Measurements from ENCODE around the gene GNA14.
A peak's percentile ranks its signal among the peaks of the same experiment; 100 is the strongest.

The GNA14 gene

DNA sequence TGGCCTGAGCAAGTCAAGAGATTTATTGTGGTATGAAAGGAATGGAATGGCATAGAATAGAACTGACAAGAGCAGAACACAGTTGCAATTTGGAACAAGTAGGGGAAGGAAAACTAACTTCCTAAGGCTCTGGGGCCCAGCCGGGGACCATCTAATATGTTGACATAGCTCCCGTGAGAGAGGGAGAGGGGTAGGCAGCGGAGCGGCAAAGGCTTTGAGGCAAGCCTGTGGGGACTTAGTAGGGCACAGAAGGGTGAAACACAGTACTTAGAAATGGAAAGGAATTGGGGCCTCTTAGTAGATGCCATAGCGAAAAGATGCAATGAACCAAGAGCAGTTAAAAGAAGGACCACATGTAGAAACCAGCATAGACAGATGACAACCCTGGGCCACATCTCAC, 11.8 kb upstream of the GNA14 start:
- TF ChIP-seq, protein P1, sequence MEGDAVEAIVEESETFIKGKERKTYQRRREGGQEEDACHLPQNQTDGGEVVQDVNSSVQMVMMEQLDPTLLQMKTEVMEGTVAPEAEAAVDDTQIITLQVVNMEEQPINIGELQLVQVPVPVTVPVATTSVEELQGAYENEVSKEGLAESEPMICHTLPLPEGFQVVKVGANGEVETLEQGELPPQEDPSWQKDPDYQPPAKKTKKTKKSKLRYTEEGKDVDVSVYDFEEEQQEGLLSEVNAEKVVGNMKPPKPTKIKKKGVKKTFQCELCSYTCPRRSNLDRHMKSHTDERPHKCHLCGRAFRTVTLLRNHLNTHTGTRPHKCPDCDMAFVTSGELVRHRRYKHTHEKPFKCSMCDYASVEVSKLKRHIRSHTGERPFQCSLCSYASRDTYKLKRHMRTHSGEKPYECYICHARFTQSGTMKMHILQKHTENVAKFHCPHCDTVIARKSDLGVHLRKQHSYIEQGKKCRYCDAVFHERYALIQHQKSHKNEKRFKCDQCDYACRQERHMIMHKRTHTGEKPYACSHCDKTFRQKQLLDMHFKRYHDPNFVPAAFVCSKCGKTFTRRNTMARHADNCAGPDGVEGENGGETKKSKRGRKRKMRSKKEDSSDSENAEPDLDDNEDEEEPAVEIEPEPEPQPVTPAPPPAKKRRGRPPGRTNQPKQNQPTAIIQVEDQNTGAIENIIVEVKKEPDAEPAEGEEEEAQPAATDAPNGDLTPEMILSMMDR (conservative IDR thresholded peaks at IDR 0.05): no peak
- TF ChIP-seq ZFX (IDR thresholded peaks at IDR 0.05): no peak
- no peak overlapping the region for H3K27ac ChIP-seq

GRCh38 chr9:77651203-77651602, 3.1 kb upstream of the GNA14 start:
- H3K27ac ChIP-seq: no peak overlapping the region
- TF ChIP-seq, protein P1 (conservative IDR thresholded peaks at IDR 0.05): no peak
- TF ChIP-seq ZFX (IDR thresholded peaks at IDR 0.05): 0 out of 2 replicates have a peak, but pooled peaks have one; percentile 10

DNA sequence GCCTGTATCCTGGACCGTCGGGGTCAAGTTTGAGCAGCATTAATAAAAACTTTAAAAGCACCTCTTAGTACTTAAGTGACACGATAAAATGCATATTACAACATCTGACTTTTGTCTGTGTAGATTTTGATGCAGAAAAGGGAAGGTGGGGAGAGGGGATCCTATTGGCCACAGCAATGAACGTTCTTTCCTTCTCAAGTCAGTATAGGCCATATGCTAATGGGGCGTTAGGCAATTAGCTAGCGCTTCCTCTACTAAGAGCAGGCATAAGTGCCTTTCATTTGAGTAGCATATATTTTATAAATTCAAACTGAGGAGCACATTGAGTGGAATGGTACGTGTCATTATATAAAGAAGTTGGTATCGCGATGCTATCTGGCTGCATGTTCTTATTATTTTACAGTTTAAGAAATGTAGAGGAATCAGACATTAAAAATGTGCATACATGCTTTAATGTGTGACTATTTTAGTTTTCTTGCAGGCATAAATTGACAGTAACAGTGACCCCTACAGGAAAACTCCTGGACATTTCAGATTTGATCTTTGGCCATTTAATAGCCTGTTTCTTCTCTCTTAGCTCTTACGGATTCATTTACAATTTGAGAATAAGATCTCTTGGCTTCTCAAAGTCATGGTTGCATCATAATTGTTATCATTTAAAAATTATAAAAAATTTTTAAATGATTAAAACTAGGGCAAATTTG, 1.1 kb upstream of the GNA14 start:
- peak overlapping the region; percentile 73 for H3K27ac ChIP-seq
- TF ChIP-seq, protein P1 (conservative IDR thresholded peaks at IDR 0.05): peak; percentile 62
- TF ChIP-seq ZFX (IDR thresholded peaks at IDR 0.05): no peak

DNA sequence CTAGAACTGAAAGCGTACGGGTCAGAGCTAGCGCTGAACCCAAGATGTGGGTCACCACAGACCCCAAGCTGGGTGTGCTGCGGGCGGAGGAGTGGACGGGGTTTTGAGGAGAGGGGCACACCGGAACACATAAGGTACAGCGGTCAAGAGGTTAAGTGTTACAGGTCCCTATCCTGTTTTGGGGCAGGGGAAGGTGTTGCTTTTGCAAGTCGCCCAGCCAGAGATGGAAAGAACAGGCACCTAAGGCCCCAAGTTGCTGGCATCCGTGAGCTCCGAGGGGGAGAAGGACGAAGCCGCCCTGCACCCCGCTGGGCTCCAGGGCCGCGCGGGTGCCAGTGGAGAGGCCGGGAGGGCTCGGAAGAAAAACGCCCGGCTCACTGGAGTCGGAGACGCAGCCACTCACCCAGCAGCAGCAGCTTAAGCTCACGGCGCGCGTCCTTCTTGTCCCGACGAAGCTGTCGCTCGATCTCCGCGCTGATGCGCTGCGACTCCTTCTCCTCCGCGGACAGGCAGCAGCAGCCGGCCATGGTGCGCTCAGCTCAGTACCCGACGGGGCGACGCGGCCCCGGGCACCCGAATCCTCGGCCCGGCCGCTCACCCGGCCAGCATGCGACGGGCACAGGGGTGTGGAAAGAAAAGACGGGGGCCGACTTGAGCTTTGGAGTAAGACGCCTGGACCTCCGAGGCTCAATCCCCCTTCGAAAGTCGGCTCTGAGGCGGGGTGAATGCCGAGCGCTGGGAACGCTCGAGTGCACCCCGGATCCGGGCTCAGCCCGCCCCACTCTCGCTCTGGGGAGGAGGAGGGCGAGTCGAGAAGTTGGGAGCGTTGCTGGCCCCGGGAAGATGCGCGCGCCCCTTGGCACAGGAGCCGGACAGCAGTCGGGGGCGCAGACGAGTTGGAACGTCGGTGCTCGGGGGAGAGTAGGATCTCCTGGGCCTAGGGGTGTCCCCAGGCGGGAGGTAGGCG, 572 bp downstream of the GNA14 start:
- no peak for TF ChIP-seq ZFX (IDR thresholded peaks at IDR 0.05)
- TF ChIP-seq, protein P1 (conservative IDR thresholded peaks at IDR 0.05): no peak
- peak overlapping the region; percentile 73 for H3K27ac ChIP-seq

DNA sequence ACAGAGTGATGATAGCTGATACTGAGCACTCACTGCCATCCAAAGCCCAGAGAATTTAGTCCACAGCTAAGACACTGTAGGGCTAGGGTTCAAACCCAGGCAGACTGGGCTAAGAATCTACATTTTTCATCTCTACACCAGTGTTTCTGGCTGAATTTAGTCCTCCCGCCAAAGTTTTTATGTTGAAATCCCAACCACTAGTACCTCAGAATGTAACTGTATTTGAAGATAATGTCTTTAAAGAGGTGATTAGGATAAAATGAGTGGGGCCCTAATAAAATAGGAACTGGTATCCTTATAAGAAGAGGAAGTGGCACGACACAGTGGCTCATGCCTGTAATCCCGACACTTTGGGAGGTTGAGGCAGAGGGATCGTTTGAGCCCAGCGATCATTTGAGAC, 4.3 kb downstream of the GNA14 start:
- no peak for TF ChIP-seq ZFX (IDR thresholded peaks at IDR 0.05)
- TF ChIP-seq, protein P1 (conservative IDR thresholded peaks at IDR 0.05): no peak
- H3K27ac ChIP-seq: no peak overlapping the region

GRCh38 chr9:77640741-77641580, 7.2 kb downstream of the GNA14 start:
- H3K27ac ChIP-seq: no peak overlapping the region
- TF ChIP-seq, protein P1 (conservative IDR thresholded peaks at IDR 0.05): no peak
- TF ChIP-seq ZFX (IDR thresholded peaks at IDR 0.05): no peak
